Nucleus accumbens (tissue), 56 donors: ENCODE data around the gene PLBD2.

Source experiments
- DNase-seq, 56 donors: peaks; one replicate each; lab custom pipeline; 2025; lab: John Stamatoyannopoulos, UW

PLBD2 gene

GRCh38 chr12:113368331-113368730 is 9.9 kb downstream of the PLBD2 start:
- peak in 1 of 56 donors; percentile 14 for DNase-seq

- DNase-seq: peak in 4 of 56 donors; percentile 12 to 29 (median 15)
Observed at GRCh38 chr12:113369391-113369985, 11.1 kb downstream of the PLBD2 start.

GRCh38 chr12:113370923-113371682 is 12.7 kb downstream of the PLBD2 start:
- no peak for DNase-seq

- no peak for DNase-seq
Observed at GRCh38 chr12:113371808-113372207, 13.4 kb downstream of the PLBD2 start.

GRCh38 chr12:113372371-113372770 is 14.0 kb downstream of the PLBD2 start:
- no peak for DNase-seq

- no peak for DNase-seq
Observed at GRCh38 chr12:113373440-113373839, 15.1 kb downstream of the PLBD2 start.

GRCh38 chr12:113373969-113374368 is 15.6 kb downstream of the PLBD2 start:
- DNase-seq: peak in 1 of 56 donors; percentile 12

- DNase-seq: no peak
Observed at GRCh38 chr12:113374823-113375428, 16.5 kb downstream of the PLBD2 start.

- DNase-seq: no peak
Observed at GRCh38 chr12:113378291-113378690, 19.9 kb downstream of the PLBD2 start.

GRCh38 chr12:113381220-113381619 is 22.8 kb downstream of the PLBD2 start:
- DNase-seq: peak in 8 of 56 donors; percentile 4 to 53 (median 24)

- no peak for DNase-seq
Observed at GRCh38 chr12:113382206-113382605, 23.8 kb downstream of the PLBD2 start.

- DNase-seq: no peak
Observed at GRCh38 chr12:113384778-113385177, 26.4 kb downstream of the PLBD2 start.

GRCh38 chr12:113385282-113385882 is 27.0 kb downstream of the PLBD2 start:
- DNase-seq: peak in 1 of 56 donors; percentile 13

- DNase-seq: no peak
Observed at GRCh38 chr12:113386866-113387566, 28.6 kb downstream of the PLBD2 start.

- DNase-seq: no peak
Observed at GRCh38 chr12:113387631-113388030, 29.2 kb downstream of the PLBD2 start.

- DNase-seq: no peak
Observed at GRCh38 chr12:113388351-113388750, 30.0 kb downstream of the PLBD2 start.

- no peak for DNase-seq
Observed at GRCh38 chr12:113390064-113391043, 32.0 kb downstream of the PLBD2 start.

- no peak for DNase-seq
Observed at GRCh38 chr12:113391145-113391544, 32.8 kb downstream of the PLBD2 start.

- DNase-seq: no peak
Observed at GRCh38 chr12:113391650-113392337, 33.4 kb downstream of the PLBD2 start.
